ENCODE results near the gene EML1. TPM values are rescaled to one million over a fixed set of nuclear protein-coding genes. Genes with fewer than 3 reads are reported as not detected.

Gene EML1
- total and polyA plus RNA-seq, 2 donors from 2014 or later = 7.9 to 35.9 TPM

DNA sequence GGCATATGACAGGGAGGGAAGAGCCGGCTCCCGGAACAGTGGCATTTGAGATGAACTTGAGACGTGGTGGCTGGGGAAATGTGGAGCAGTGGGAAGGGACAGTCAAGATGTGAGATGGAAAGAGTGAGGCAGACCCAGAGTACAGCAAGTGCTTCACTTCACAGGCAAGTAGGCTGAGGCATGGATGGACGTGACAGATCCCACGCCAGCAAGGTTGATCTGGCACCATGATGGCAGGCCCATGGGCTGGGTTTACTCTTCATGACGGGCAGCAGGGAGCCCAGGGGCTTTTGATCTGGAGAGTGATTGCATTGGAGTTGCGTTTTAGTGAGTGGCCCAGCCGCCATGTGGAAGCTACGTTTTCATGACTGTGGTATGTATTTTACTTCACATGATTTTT lies 17.9 kb upstream of the EML1 start:
- intact Hi-C loops (cut with DNase I) = no loop called here
- H3K4me3 ChIP-seq (ENCODE audit: low read length in 3 of 3) = no peak overlapping the region
- H3K9me3 ChIP-seq (ENCODE audit: control insufficient read depth in 2 of 3, insufficient read depth in 1 of 3, low read length in 3 of 3) = peaks cover 0 to 11% (median 0%) of the 10 kb centered on the region in 3 donors
- no peak overlapping the region for H3K9ac ChIP-seq (ENCODE audit: low read length in 3 of 3)
- TF ChIP-seq, protein P1, sequence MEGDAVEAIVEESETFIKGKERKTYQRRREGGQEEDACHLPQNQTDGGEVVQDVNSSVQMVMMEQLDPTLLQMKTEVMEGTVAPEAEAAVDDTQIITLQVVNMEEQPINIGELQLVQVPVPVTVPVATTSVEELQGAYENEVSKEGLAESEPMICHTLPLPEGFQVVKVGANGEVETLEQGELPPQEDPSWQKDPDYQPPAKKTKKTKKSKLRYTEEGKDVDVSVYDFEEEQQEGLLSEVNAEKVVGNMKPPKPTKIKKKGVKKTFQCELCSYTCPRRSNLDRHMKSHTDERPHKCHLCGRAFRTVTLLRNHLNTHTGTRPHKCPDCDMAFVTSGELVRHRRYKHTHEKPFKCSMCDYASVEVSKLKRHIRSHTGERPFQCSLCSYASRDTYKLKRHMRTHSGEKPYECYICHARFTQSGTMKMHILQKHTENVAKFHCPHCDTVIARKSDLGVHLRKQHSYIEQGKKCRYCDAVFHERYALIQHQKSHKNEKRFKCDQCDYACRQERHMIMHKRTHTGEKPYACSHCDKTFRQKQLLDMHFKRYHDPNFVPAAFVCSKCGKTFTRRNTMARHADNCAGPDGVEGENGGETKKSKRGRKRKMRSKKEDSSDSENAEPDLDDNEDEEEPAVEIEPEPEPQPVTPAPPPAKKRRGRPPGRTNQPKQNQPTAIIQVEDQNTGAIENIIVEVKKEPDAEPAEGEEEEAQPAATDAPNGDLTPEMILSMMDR (IDR thresholded peaks at IDR 0.05; ENCODE audit: borderline replicate concordance, extremely low read depth, insufficient read depth) = no peak
- DNase-seq (no peak), FAIRE-seq (no peak)
- peaks cover 0 to 7% (median 0%) of the 10 kb centered on the region in 3 donors for H3K4me1 ChIP-seq (ENCODE audit: control insufficient read depth in 2 of 3, insufficient read depth in 2 of 3, low read depth in 1 of 3, low read length in 3 of 3)
- H3K36me3 ChIP-seq (ENCODE audit: control insufficient read depth in 2 of 3, insufficient read depth in 3 of 3, low read length in 3 of 3) = no peaks in the 10 kb centered on the region
- no peak overlapping the region for H3K27ac ChIP-seq (ENCODE audit: low read depth in 2 of 2, low read length in 2 of 2)
- H3K27me3 ChIP-seq (ENCODE audit: control insufficient read depth, insufficient read depth, low read length) = no peaks in the 10 kb centered on the region

DNA sequence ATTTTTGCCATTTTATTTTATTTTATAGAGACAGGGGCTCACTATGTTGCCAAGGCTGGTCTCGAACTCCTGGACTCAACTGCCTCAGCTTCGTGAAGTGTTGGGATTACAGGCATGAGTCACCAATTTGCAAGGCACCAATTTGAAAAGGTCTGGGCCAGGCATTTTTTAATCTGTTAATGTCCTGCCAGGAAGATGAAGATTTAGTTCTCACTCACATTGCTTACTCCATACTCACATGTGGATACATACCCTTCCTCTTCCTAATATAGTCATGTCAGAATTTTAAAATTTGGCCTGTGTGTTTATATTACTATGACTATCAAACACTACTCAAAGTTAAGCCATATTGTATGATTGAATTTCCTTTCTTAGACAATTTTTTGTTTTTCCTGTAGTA lies 15.3 kb upstream of the EML1 start:
- H3K36me3 ChIP-seq (ENCODE audit: control insufficient read depth in 2 of 3, insufficient read depth in 3 of 3, low read length in 3 of 3) = no peaks in the 10 kb centered on the region
- no peak overlapping the region for H3K27ac ChIP-seq (ENCODE audit: low read depth in 2 of 2, low read length in 2 of 2)
- TF ChIP-seq, protein P1 (IDR thresholded peaks at IDR 0.05; ENCODE audit: borderline replicate concordance, extremely low read depth, insufficient read depth) = no peak
- no peak for FAIRE-seq
- H3K9me3 ChIP-seq (ENCODE audit: control insufficient read depth in 2 of 3, insufficient read depth in 1 of 3, low read length in 3 of 3) = peaks cover 0 to 11% (median 0%) of the 10 kb centered on the region in 3 donors
- H3K4me1 ChIP-seq (ENCODE audit: control insufficient read depth in 2 of 3, insufficient read depth in 2 of 3, low read depth in 1 of 3, low read length in 3 of 3) = peaks cover 0 to 7% (median 0%) of the 10 kb centered on the region in 3 donors
- intact Hi-C loops (cut with DNase I) = no loop called here
- H3K9ac ChIP-seq (ENCODE audit: low read length in 3 of 3) = no peak overlapping the region
- no peak for DNase-seq
- H3K4me3 ChIP-seq (ENCODE audit: low read length in 3 of 3) = no peak overlapping the region
- H3K27me3 ChIP-seq (ENCODE audit: control insufficient read depth, insufficient read depth, low read length) = no peaks in the 10 kb centered on the region

- intact Hi-C loops (cut with DNase I) = no loop called here
Measured at GRCh38 chr14:99779751-99780150, 13.5 kb upstream of the EML1 start.

More at GRCh38 chr14:99779751-99780150, 13.5 kb upstream of the EML1 start:
- no peak overlapping the region for H3K9ac ChIP-seq (ENCODE audit: low read length in 3 of 3)
- peaks cover 0 to 11% (median 0%) of the 10 kb centered on the region in 3 donors for H3K9me3 ChIP-seq (ENCODE audit: control insufficient read depth in 2 of 3, insufficient read depth in 1 of 3, low read length in 3 of 3)
- no peaks in the 10 kb centered on the region for H3K36me3 ChIP-seq (ENCODE audit: control insufficient read depth in 2 of 3, insufficient read depth in 3 of 3, low read length in 3 of 3)
- H3K4me3 ChIP-seq (ENCODE audit: low read length in 3 of 3) = no peak overlapping the region
- peaks cover 0 to 3% (median 0%) of the 10 kb centered on the region in 3 donors for H3K4me1 ChIP-seq (ENCODE audit: control insufficient read depth in 2 of 3, insufficient read depth in 2 of 3, low read depth in 1 of 3, low read length in 3 of 3)
- DNase-seq (no peak), FAIRE-seq (no peak)
- TF ChIP-seq, protein P1 (IDR thresholded peaks at IDR 0.05; ENCODE audit: borderline replicate concordance, extremely low read depth, insufficient read depth) = no peak
- no peak overlapping the region for H3K27ac ChIP-seq (ENCODE audit: low read depth in 2 of 2, low read length in 2 of 2)
- H3K27me3 ChIP-seq (ENCODE audit: control insufficient read depth, insufficient read depth, low read length) = no peaks in the 10 kb centered on the region
